Fibroblast of lung (primary cell): ENCODE data around the gene CMTM5. TPM values are rescaled to one million over a fixed set of nuclear protein-coding genes. Genes with fewer than 3 reads are reported as not detected.

ENCODE experiments used
- DNase-seq, 2 donors: peaks; one replicate each; pipeline versions ENCODE4 v3.0.0 to v3.0.0-alpha.2; 2010; ENCODE audit warnings: low read depth in 2 of 2
- H2AFZ ChIP-seq: 2 replicates; pipeline ENCODE4 v1.5.1; 2012; ENCODE audit warnings: low read length, control low read depth, inconsistent platforms
- H3K27ac ChIP-seq: 2 replicates; pipeline ENCODE4 v1.5.1; 2011; ENCODE audit warnings: low read length, control low read depth; ENCODE audit not compliant: insufficient read depth
- H3K27me3 ChIP-seq: 2 replicates; pipeline ENCODE4 v1.5.1; 2011; ENCODE audit warnings: mild to moderate bottlenecking, low read length; ENCODE audit not compliant: control insufficient read depth, insufficient read depth
- H3K36me3 ChIP-seq: 2 replicates; pipeline ENCODE4 v1.5.1; 2011; ENCODE audit warnings: low read length; ENCODE audit not compliant: control insufficient read depth, insufficient read depth
- H3K4me1 ChIP-seq: 2 replicates; pipeline ENCODE4 v1.5.1; 2011; ENCODE audit warnings: low read length; ENCODE audit not compliant: control insufficient read depth, insufficient read depth; ENCODE audit errors: extremely low read depth
- H3K4me2 ChIP-seq: 2 replicates; pipeline ENCODE4 v1.5.1; 2011; ENCODE audit warnings: low read length, control low read depth; ENCODE audit not compliant: insufficient read depth; ENCODE audit errors: extremely low read depth
- H3K4me3 ChIP-seq, 4 experiments: fragments of 200-600 bp in 1 of 4; sonication (generic) in 1 of 4; replicated peaks in 1 of 4; 2 replicates each; pipeline ENCODE4 v1.5.1; 2011 to 2016; ENCODE audit warnings: low read length in 4 of 4, low read depth in 3 of 4, mild to moderate bottlenecking in 3 of 4, control low read depth in 2 of 4, inconsistent platforms in 1 of 4, mixed read lengths in 1 of 4; ENCODE audit not compliant: insufficient read depth in 1 of 4; ENCODE audit errors: control extremely low read depth in 1 of 4
- H3K79me2 ChIP-seq: 2 replicates; pipeline ENCODE4 v1.5.1; 2012; ENCODE audit warnings: mild to moderate bottlenecking, low read length, inconsistent platforms; ENCODE audit not compliant: control insufficient read depth, insufficient read depth
- H3K9ac ChIP-seq: 2 replicates; pipeline ENCODE4 v1.5.1; 2011; ENCODE audit warnings: mild to moderate bottlenecking, low read length, control low read depth; ENCODE audit not compliant: insufficient read depth
- H3K9me3 ChIP-seq: 2 replicates; pipeline ENCODE4 v1.5.1; 2012; ENCODE audit warnings: low read depth, low read length; ENCODE audit not compliant: control insufficient read depth, insufficient read depth
- H4K20me1 ChIP-seq: 2 replicates; pipeline ENCODE4 v1.5.1; 2011; ENCODE audit warnings: low read length; ENCODE audit not compliant: control insufficient read depth, insufficient read depth; ENCODE audit errors: extremely low read depth
- EZH2 ChIP-seq: IDR thresholded peaks from 2 replicates; pipeline ENCODE4 v1.5.1; 2012; ENCODE audit warnings: low read length, control low read depth, mild to moderate bottlenecking; ENCODE audit errors: missing control alignments
- polyA plus RNA-seq, 2 donors: library from polyadenylated mRNA; depleted of rRNA in 1 of 2; stranded (reverse) in 1 of 2; unstranded in 1 of 2; fragments of >200 nt; gene quantifications; 2 replicates each; pipeline ENCODE4 v1.2.1, GENCODE V29; 2011 to 2012; ENCODE audit warnings: missing spikeins in 1 of 2
- total RNA-seq: library from RNA; depleted of rRNA; stranded (reverse); fragments of >200 nt; gene quantifications from 2 replicates; pipeline ENCODE4 v1.2.1, GENCODE V29; 2014
- TF ChIP-seq, protein P1 (sequence below), 2 donors: IDR thresholded peaks in 1 of 2; conservative IDR thresholded peaks in 1 of 2; 1 replicate in 1 of 2; 2 replicates in 1 of 2; pipeline ENCODE4 v1.5.1; 2011 to 2012; ENCODE audit warnings: low read length in 2 of 2, control low read depth in 1 of 2, inconsistent platforms in 1 of 2, low read depth in 1 of 2, mild to moderate bottlenecking in 1 of 2

CMTM5 gene
- total and polyA plus RNA-seq, 2 donors (not counting 1 experiment from before 2014, with no cell fraction given), result 0.08 to 0.33 TPM

DNA sequence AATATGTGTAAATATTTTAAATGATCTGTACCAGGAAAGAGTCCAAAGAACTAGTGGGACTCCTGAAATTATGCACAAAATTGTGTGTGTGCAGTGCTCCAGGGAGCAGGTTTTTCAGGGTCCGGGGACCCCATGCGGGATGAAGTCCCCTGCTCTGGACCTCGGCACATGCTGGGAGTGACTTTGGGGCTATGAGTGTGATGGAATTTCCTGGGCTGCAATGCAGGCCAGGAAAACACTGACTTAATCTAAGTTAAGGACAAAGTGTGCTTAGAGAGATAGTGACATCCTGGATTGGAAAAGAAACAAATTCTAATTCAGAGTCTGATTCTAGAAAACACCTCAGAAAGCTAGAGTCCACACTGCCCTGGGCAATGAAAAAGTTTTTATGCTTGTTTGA lies 37.4 kb downstream of the CMTM5 start:
- Histone ChIP-seq H3K27ac (no peak overlapping the region), H3K4me3 (no peak overlapping the region), H2AFZ (no peak overlapping the region), H3K27me3 (peaks cover 6% of the 10 kb centered on the region), H3K36me3 (no peaks in the 10 kb centered on the region), H4K20me1 (no peaks in the 10 kb centered on the region), H3K9me3 (no peaks in the 10 kb centered on the region), H3K4me1 (no peaks in the 10 kb centered on the region), H3K4me2 (no peak overlapping the region), H3K79me2 (no peaks in the 10 kb centered on the region), H3K9ac (no peak overlapping the region)
- DNase-seq, result no peak
- TF ChIP-seq EZH2, result no peak
- TF ChIP-seq, protein P1, sequence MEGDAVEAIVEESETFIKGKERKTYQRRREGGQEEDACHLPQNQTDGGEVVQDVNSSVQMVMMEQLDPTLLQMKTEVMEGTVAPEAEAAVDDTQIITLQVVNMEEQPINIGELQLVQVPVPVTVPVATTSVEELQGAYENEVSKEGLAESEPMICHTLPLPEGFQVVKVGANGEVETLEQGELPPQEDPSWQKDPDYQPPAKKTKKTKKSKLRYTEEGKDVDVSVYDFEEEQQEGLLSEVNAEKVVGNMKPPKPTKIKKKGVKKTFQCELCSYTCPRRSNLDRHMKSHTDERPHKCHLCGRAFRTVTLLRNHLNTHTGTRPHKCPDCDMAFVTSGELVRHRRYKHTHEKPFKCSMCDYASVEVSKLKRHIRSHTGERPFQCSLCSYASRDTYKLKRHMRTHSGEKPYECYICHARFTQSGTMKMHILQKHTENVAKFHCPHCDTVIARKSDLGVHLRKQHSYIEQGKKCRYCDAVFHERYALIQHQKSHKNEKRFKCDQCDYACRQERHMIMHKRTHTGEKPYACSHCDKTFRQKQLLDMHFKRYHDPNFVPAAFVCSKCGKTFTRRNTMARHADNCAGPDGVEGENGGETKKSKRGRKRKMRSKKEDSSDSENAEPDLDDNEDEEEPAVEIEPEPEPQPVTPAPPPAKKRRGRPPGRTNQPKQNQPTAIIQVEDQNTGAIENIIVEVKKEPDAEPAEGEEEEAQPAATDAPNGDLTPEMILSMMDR (conservative IDR thresholded peaks at IDR 0.05 in 1 of 2, IDR thresholded peaks at IDR 0.05 in 1 of 2; ENCODE audit: low read depth in 1 of 2, low read length in 2 of 2), result no peak

DNA sequence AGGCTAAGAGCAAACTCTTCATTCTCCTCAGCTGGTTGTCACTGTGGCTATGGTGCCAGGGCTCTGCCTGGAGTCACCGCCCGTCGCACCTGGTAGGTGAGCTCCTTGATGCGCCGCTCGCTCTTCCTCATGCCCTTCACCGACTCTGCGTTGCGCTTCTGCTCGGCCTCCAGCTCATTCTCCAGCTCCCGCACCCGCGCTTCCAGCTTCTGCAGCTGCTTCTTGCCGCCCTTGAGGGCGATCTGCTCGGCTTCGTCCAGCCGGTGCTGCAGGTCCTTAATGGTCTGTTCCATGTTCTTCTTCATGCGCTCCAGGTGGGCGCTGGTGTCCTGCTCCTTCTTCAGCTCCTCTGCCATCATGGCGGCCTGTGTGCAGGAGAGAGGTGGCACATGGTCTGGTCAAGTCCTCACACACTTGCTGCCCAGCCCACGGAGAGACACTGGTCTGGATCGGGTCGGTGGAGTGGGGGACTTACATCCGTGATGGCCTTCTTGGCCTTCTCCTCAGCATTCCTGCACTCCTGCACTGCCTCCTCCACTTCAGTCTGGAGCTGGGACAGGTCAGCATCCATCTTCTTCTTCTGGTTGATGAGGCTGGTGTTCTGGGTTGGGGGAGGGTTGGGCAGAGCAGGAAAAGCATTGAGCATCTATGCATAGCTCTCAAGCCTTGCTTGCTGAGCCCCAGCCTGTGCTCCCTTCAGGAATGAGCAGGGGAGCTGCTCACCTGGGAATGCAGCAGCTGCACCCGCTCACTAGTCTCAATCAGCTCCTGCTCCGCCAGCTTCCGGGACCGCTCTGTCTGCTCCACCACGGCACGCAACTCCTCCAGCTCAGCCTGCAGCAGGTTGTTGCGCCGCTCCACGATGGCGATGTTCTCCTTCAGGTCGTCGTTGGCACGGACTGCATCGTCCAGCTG lies 38.3 kb downstream of the CMTM5 start:
- no peak overlapping the region for H3K9ac ChIP-seq
- H2AFZ ChIP-seq, result no peak overlapping the region
- H4K20me1 ChIP-seq, result no peaks in the 10 kb centered on the region
- no peaks in the 10 kb centered on the region for H3K79me2 ChIP-seq
- H3K4me3 ChIP-seq, result no peak overlapping the region
- H3K4me2 ChIP-seq, result no peak overlapping the region
- DNase-seq, result no peak
- TF ChIP-seq, protein P1 (conservative IDR thresholded peaks at IDR 0.05 in 1 of 2, IDR thresholded peaks at IDR 0.05 in 1 of 2; ENCODE audit: low read depth in 1 of 2, low read length in 2 of 2), result no peak
- no peak for TF ChIP-seq EZH2
- H3K9me3 ChIP-seq, result no peaks in the 10 kb centered on the region
- H3K27ac ChIP-seq, result no peak overlapping the region
- H3K27me3 ChIP-seq, result peaks cover 6% of the 10 kb centered on the region
- no peaks in the 10 kb centered on the region for H3K36me3 ChIP-seq
- no peaks in the 10 kb centered on the region for H3K4me1 ChIP-seq

DNA sequence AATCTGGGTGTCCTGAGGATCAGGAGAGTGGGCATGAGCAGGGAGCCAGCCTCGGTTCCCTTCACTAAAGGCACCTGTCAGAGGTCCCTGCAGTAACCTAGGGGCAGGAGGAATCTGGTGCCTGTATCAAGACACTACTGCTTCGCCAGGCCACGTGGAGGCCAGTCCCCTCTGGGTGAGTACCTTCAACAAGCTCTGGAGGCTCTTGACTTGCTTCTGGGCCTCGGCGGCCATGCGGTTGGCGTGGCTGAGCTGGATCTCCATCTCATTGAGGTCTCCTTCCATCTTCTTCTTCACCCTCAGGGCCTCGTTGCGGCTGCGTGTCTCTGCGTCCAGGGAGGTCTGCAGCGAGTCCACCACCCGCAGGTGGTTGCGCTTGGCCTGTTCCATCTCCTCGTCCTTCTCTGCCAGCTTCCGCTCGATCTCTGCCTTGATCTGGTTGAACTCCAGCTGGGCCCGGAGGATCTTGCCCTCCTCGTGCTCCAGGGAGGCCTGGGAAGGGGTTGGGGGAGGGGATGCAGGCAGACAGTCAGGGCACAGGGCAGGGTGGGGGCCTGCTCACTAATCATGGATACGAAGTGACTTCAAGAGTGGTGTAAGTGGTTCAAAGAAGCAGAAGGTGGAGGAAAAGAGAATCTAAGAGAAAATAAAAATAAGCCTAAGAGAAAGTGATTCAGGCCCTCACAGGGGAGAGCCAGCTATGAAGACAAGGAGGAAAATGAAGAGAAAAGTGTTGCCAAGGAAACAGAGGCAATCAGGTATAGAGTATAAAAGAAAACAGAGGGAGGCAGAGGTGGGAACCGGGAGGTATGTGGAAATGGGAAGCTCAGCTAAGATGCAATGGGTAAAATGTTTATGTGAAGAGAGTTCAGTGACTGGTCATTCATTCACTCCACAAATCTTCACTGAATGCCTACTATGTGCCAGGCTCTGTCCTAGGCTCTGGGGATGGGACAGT lies 39.3 kb downstream of the CMTM5 start:
- no peak for TF ChIP-seq EZH2
- TF ChIP-seq, protein P1 (conservative IDR thresholded peaks at IDR 0.05 in 1 of 2, IDR thresholded peaks at IDR 0.05 in 1 of 2; ENCODE audit: low read depth in 1 of 2, low read length in 2 of 2), result no peak
- no peak overlapping the region for H3K4me3 ChIP-seq
- DNase-seq, result no peak
- H3K79me2 ChIP-seq, result no peaks in the 10 kb centered on the region
- H3K4me2 ChIP-seq, result no peak overlapping the region
- no peaks in the 10 kb centered on the region for H3K4me1 ChIP-seq
- peaks cover 8% of the 10 kb centered on the region for H3K27me3 ChIP-seq
- H2AFZ ChIP-seq, result no peak overlapping the region
- H3K36me3 ChIP-seq, result no peaks in the 10 kb centered on the region
- H3K9me3 ChIP-seq, result no peaks in the 10 kb centered on the region
- H3K9ac ChIP-seq, result no peak overlapping the region
- no peak overlapping the region for H3K27ac ChIP-seq
- H4K20me1 ChIP-seq, result no peaks in the 10 kb centered on the region
